ENCODE results near the gene PLEKHA7.

GRCh38 chr11:16759857-16760508, 254.2 kb downstream of the PLEKHA7 start:
- TF ChIP-seq POLR2A (IDR thresholded peaks at IDR 0.05; ENCODE audit: low read length) (no peak), GATA1 (IDR thresholded peaks at IDR 0.05; ENCODE audit: low read depth, low read length) (no peak)
